PC-3 (cell line): ENCODE data around the gene OSBPL8. TPM values are rescaled to one million over a fixed set of nuclear protein-coding genes. Genes with fewer than 3 reads are reported as not detected.

Source experiments
- ATAC-seq: fragments of 200-7000 bp; cut with Tn5 transposase; 2 replicates; pipeline ENCODE4 v1.9.1; 2020; ENCODE audit warnings: mild to moderate bottlenecking, moderate library complexity
- Bru-seq: library from RNA; stranded (reverse); fragments of 400-500 nt; gene quantifications from one replicate; lab custom pipeline; 2021; lab: Mats Ljungman, UMichigan
- BruChase-seq, 2 experiments: library from RNA; stranded (reverse); fragments of 400-500 nt; gene quantifications; one replicate each; lab custom pipeline; 2021; lab: Mats Ljungman, UMichigan
- BruUV-seq: library from RNA; stranded (reverse); fragments of 400-500 nt; replicated peaks from 2 replicates; lab custom pipeline; 2021; lab: Mats Ljungman, UMichigan
- CTCF ChIA-PET: fragments of 300-600 bp; sonication (Branson Sonifier 250); formaldehyde crosslinking; loops from one replicate; lab custom pipeline; 2022; ENCODE audit warnings: antibody characterized with exemption; lab: Charles Lee
- POLR2A ChIA-PET: fragments of 300-600 bp; sonication (Branson Sonifier 250); formaldehyde crosslinking; loops from one replicate; lab custom pipeline; 2022; ENCODE audit warnings: antibody characterized with exemption; ENCODE audit not compliant: unreplicated experiment; lab: Charles Lee
- DNase-seq: peaks from one replicate; pipeline ENCODE4 v3.0.0-alpha.2; 2015
- H2AFZ ChIP-seq: fragments of 300-600 bp; sonication (generic); 2 replicates; pipeline ENCODE4 v1.6.0; 2016; ENCODE audit warnings: antibody characterized with exemption, low read length
- H3F3A ChIP-seq: fragments of 300-600 bp; sonication (generic); one replicate; pipeline ENCODE4 v1.6.0; 2017; ENCODE audit warnings: antibody characterized with exemption, low read length, control low read depth, mild to moderate bottlenecking; ENCODE audit not compliant: unreplicated experiment
- H3K27ac ChIP-seq: fragments of 300-600 bp; sonication (generic); 2 replicates; pipeline ENCODE4 v1.5.1; 2016; ENCODE audit warnings: mild to moderate bottlenecking, low read length
- H3K27me3 ChIP-seq: fragments of 300-600 bp; sonication (generic); 2 replicates; pipeline ENCODE4 v1.6.1; 2016; ENCODE audit warnings: low read length, mixed read lengths
- H3K36me3 ChIP-seq: fragments of 300-600 bp; sonication (generic); 2 replicates; pipeline ENCODE4 v1.6.1; 2016; ENCODE audit warnings: low read depth, mixed run types, low read length, mixed read lengths
- H3K4me1 ChIP-seq: fragments of 300-600 bp; sonication (generic); 2 replicates; pipeline ENCODE4 v1.5.1; 2016; ENCODE audit warnings: low read length; ENCODE audit not compliant: insufficient read depth
- H3K4me2 ChIP-seq: fragments of 300-600 bp; sonication (generic); 2 replicates; pipeline ENCODE4 v1.6.0; 2016; ENCODE audit warnings: low read length
- H3K4me3 ChIP-seq: fragments of 300-600 bp; sonication (generic); 2 replicates; pipeline ENCODE4 v1.5.1; 2016; ENCODE audit warnings: mild to moderate bottlenecking, low read length, mixed read lengths
- H3K79me2 ChIP-seq: fragments of 300-600 bp; sonication (generic); 2 replicates; pipeline ENCODE4 v1.6.1; 2017; ENCODE audit warnings: low read length, mixed read lengths
- H3K9ac ChIP-seq: fragments of 300-600 bp; sonication (generic); 2 replicates; pipeline ENCODE4 v1.6.0; 2016; ENCODE audit warnings: mild to moderate bottlenecking, low read length
- H3K9me2 ChIP-seq: fragments of 300-600 bp; sonication (generic); replicated peaks from 2 replicates; pipeline ENCODE4 v1.6.1; 2016; ENCODE audit warnings: mixed run types, low read length, mixed read lengths
- H3K9me3 ChIP-seq: fragments of 300-600 bp; sonication (generic); 2 replicates; pipeline ENCODE4 v1.6.1; 2016; ENCODE audit warnings: low read length, mixed read lengths
- H4K20me1 ChIP-seq: fragments of 300-600 bp; sonication (generic); 2 replicates; pipeline ENCODE4 v1.6.1; 2016; ENCODE audit warnings: low read length, mixed read lengths
- CTCF ChIP-seq: fragments of 300-600 bp; sonication (generic); conservative IDR thresholded peaks from 2 replicates; pipeline ENCODE4 v1.5.1; 2017; ENCODE audit warnings: antibody characterized with exemption, low read depth, mild to moderate bottlenecking, low read length
- EZH2 ChIP-seq: fragments of 300-600 bp; sonication (generic); IDR thresholded peaks from one replicate; pipeline ENCODE4 v1.6.1; 2017; ENCODE audit warnings: antibody characterized with exemption, mild to moderate bottlenecking, low read length; ENCODE audit not compliant: unreplicated experiment
- EZH2phosphoT487 ChIP-seq: fragments of 300-600 bp; sonication (generic); IDR thresholded peaks from 2 replicates; pipeline ENCODE4 v1.6.1; 2018; ENCODE audit warnings: mild to moderate bottlenecking, antibody characterized with exemption, low read length, borderline replicate concordance
- intact Hi-C: fragments of 100-400 bp; cut with micrococcal nuclease; formaldehyde crosslinking; loops from 2 replicates; pipeline ENCODE4 v1.9.0; 2023
- long read RNA-seq: library from polyadenylated mRNA; unstranded; transcript quantifications from one replicate; pipeline ENCODE4 v2.0.0, GENCODE V29; 2021; ENCODE audit not compliant: unreplicated experiment
- total RNA-seq: library from RNA; depleted of rRNA; stranded (reverse); fragments of >200 nt; gene quantifications from 2 replicates; pipeline ENCODE4 v1.2.3, GENCODE V29; 2014; rRNA removed

The OSBPL8 gene
- total RNA-seq (28.5 and 42.6 TPM in 2 replicates), Bru-seq, nascent RNA (percentile 80 among the genes with signal in this experiment), BruChase-seq, experiment 1, labeled RNA remaining after a 6-hour chase (percentile 73 among the genes with signal in this experiment), BruChase-seq, experiment 2, labeled RNA remaining after a 2-hour chase (percentile 75 among the genes with signal in this experiment)
- long read RNA-seq, full-length matches to known transcripts, result 23 of 77 reads
- long read RNA-seq, partial matches to known transcripts, result 27 of 77 reads
- long read RNA-seq, other reads (novel, unspliced or antisense), result 27 of 77 reads

GRCh38 chr12:76559400-76560085 lies at the start of gene OSBPL8:
Gene OSBPL8 (minus strand): TSS chr12:76559771. CDS start chr12:76487551, 72,220 bp downstream.
- POLR2A ChIA-PET, result interaction anchor here (0.5 to 0.8 kb wide), 3 partner anchors 9 to 309 kb away, joined by 3 read pairs; no protein-coding TSS in a partner anchor

GRCh38 chr12:76608070-76608469 lies 48.5 kb upstream of the OSBPL8 start:
- no peaks in the 10 kb centered on the region for H3K9me3 ChIP-seq
- TF ChIP-seq EZH2phosphoT487, result no peak
- no peak for TF ChIP-seq CTCF
- no peak for TF ChIP-seq EZH2
- H3K9me2 ChIP-seq, result no peaks in the 10 kb centered on the region
- POLR2A ChIA-PET, result no interaction called here
- no peak overlapping the region for H3K4me3 ChIP-seq
- no TSS peak for BruUV-seq
- no peaks in the 10 kb centered on the region for H3K79me2 ChIP-seq
- CTCF ChIA-PET, result no interaction called here
- no peaks in the 10 kb centered on the region for H4K20me1 ChIP-seq
- H3K4me1 ChIP-seq, result peaks cover 13% of the 10 kb centered on the region
- H3K36me3 ChIP-seq, result no peaks in the 10 kb centered on the region
- H3K27me3 ChIP-seq, result no peaks in the 10 kb centered on the region
- H2AFZ ChIP-seq, result no peak overlapping the region
- H3K4me2 ChIP-seq, result no peak overlapping the region
- ATAC-seq (no peak), DNase-seq (no peak)
- no peaks in the 10 kb centered on the region for H3F3A ChIP-seq
- no peak overlapping the region for H3K9ac ChIP-seq
- no peak overlapping the region for H3K27ac ChIP-seq
- intact Hi-C loops, result no loop called here

More at GRCh38 chr12:76559400-76560085, at the start of gene OSBPL8:
- Histone ChIP-seq H3K27ac (peak within 1 kb of the TSS; percentile 29), H2AFZ (peak within 1 kb of the TSS; percentile 85), H3K36me3 (no peaks in the 10 kb centered on the region), H3K4me3 (peak within 1 kb of the TSS; percentile 100), H4K20me1 (peaks cover 5% of the 10 kb centered on the region; the same call in 1 of the 2 replicates), H3K9me2 (no peaks in the 10 kb centered on the region), H3K4me2 (peak within 1 kb of the TSS; percentile 83), H3K4me1 (peaks cover 42% of the 10 kb centered on the region), H3K27me3 (no peaks in the 10 kb centered on the region), H3K79me2 (peaks cover 50% of the 10 kb centered on the region), H3K9ac (peak within 1 kb of the TSS; percentile 80), H3F3A (no peaks in the 10 kb centered on the region), H3K9me3 (no peaks in the 10 kb centered on the region)
- CTCF ChIA-PET, result no interaction called here
- no TSS peak for BruUV-seq
- intact Hi-C loops, result loop anchor here (5.0 to 10.0 kb wide), 2 partner anchors 102 to 215 kb away; partner anchors contain the start of gene BBS10
- DNase-seq (peak; percentile 93), ATAC-seq (peak; percentile 76)
- no peak; the same call in 1 of the 2 replicates for TF ChIP-seq CTCF
- no peak for TF ChIP-seq EZH2
- no peak for TF ChIP-seq EZH2phosphoT487
